ENCODE measurements around the gene ADGRV1.

ADGRV1 gene

DNA sequence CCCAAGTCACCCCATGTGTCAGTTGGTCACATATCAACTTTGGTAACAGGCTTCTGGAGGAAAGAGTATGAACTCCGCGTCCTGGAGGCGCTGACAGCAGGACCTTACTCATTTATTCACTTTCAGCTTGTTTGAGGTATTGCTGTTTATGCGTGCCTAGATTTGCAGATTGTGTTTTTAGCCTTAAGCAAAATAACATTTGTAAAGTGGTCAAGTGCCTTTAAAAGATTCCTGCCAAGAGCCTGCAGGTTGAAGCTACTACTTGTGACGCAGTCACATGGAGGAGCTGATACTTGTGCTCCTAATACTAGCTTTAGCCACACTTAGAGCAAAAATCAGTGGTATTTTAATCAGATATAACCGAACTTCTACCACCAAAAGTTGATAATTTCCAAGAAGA is 351.3 kb downstream of the ADGRV1 start:
- no peak overlapping the region for H3K4me3 ChIP-seq (ENCODE audit: low read depth, low read length)
- H3K27ac ChIP-seq (ENCODE audit: extremely low read depth, low read depth, low read length) = no peak overlapping the region
- POLR2A ChIA-PET = interaction anchor here (1.1 kb wide), 1 partner anchor 371 kb away, joined by 3 read pairs; no protein-coding TSS in a partner anchor
- H3K9me3 ChIP-seq (ENCODE audit: control insufficient read depth, insufficient read depth, low read depth, low read length) = no peaks in the 10 kb centered on the region
- H3K4me1 ChIP-seq (ENCODE audit: control insufficient read depth, insufficient read depth, low read length) = peaks cover 23% of the 10 kb centered on the region
- peak; percentile 74 for TF ChIP-seq PRDM6 (tag by site-specific recombination; IDR thresholded peaks at IDR 0.05)
- no peak for TF ChIP-seq ZNF843 (tag by site-specific recombination; IDR thresholded peaks at IDR 0.05)
- peak; percentile 60 for TF ChIP-seq OSR2 (tag by site-specific recombination; IDR thresholded peaks at IDR 0.05)
- TF ChIP-seq ZBTB44 (tag by site-specific recombination; IDR thresholded peaks at IDR 0.05) = 0 out of 2 replicates have a peak, but pooled peaks have one; percentile 61
- no peak for TF ChIP-seq ZNF558 (tag by site-specific recombination; IDR thresholded peaks at IDR 0.05)
- no peak for TF ChIP-seq ZNF274 (IDR thresholded peaks at IDR 0.05; ENCODE audit: low read length)
- no peak for TF ChIP-seq ZNF274 (tag by site-specific recombination; IDR thresholded peaks at IDR 0.05; ENCODE audit: borderline replicate concordance)
- 0 out of 2 replicates have a peak, but pooled peaks have one; percentile 36 for TF ChIP-seq FEZF1 (tag by site-specific recombination; IDR thresholded peaks at IDR 0.05)
- CTCF ChIA-PET = interaction anchor here (0.6 to 1.7 kb wide), 2 partner anchors 467 to 476 kb away, joined by 3 to 4 read pairs; no protein-coding TSS in a partner anchor
- no peaks in the 10 kb centered on the region for H3K36me3 ChIP-seq (ENCODE audit: control insufficient read depth in 2 of 2, insufficient read depth in 1 of 2, low read length in 2 of 2)

- H3K9me3 ChIP-seq (ENCODE audit: control insufficient read depth, insufficient read depth, low read depth, low read length) = no peaks in the 10 kb centered on the region
- ChIA-PET POLR2A (no interaction called here), CTCF (interaction anchor here (0.6 to 2.0 kb wide), 4 partner anchors 10 to 1310 kb away, joined by 3 to 8 read pairs (median 4); no protein-coding TSS in a partner anchor)
- H3K27ac ChIP-seq (ENCODE audit: extremely low read depth, low read depth, low read length) = no peak overlapping the region
- TF ChIP-seq PRDM6 (tag by site-specific recombination; IDR thresholded peaks at IDR 0.05) (peak; percentile 33; the same call in 1 of the 2 replicates), BCL6B (tag by site-specific recombination; IDR thresholded peaks at IDR 0.05) (no peak)
- H3K36me3 ChIP-seq (ENCODE audit: control insufficient read depth in 2 of 2, insufficient read depth in 1 of 2, low read length in 2 of 2) = no peaks in the 10 kb centered on the region
- no peak overlapping the region for H3K4me3 ChIP-seq (ENCODE audit: low read depth, low read length)
- H3K4me1 ChIP-seq (ENCODE audit: control insufficient read depth, insufficient read depth, low read length) = peaks cover 28% of the 10 kb centered on the region
These were observed 352.6 kb downstream of the ADGRV1 start for GRCh38 chr5:90911169-90911568.

GRCh38 chr5:90912476-90912875 is 353.9 kb downstream of the ADGRV1 start:
- Histone ChIP-seq H3K4me3 (ENCODE audit: low read depth, low read length) (no peak overlapping the region), H3K36me3 (ENCODE audit: control insufficient read depth in 2 of 2, insufficient read depth in 1 of 2, low read length in 2 of 2) (no peaks in the 10 kb centered on the region), H3K27ac (ENCODE audit: extremely low read depth, low read depth, low read length) (no peak overlapping the region), H3K4me1 (ENCODE audit: control insufficient read depth, insufficient read depth, low read length) (peaks cover 28% of the 10 kb centered on the region), H3K9me3 (ENCODE audit: control insufficient read depth, insufficient read depth, low read depth, low read length) (no peaks in the 10 kb centered on the region)
- TF ChIP-seq ZNF423 (tag by site-specific recombination; IDR thresholded peaks at IDR 0.05) (no peak), ZNF449 (tag by site-specific recombination; IDR thresholded peaks at IDR 0.05) (no peak), ZNF76 (tag by site-specific recombination; IDR thresholded peaks at IDR 0.05; ENCODE audit: borderline replicate concordance, low read depth) (no peak), ZNF24 (tag by site-specific recombination; IDR thresholded peaks at IDR 0.05) (no peak), ZNF747 (tag by site-specific recombination; IDR thresholded peaks at IDR 0.05) (no peak), ZBTB21 (tag by site-specific recombination; IDR thresholded peaks at IDR 0.05) (no peak)
- ChIA-PET POLR2A (no interaction called here), CTCF (interaction anchor here (0.6 to 2.0 kb wide), 4 partner anchors 11 to 962 kb away, joined by 3 to 8 read pairs (median 3); no protein-coding TSS in a partner anchor)
